ENCODE data around the gene GPR42. TPM values are rescaled to one million over a fixed set of nuclear protein-coding genes. Genes with fewer than 3 reads are reported as not detected.
A peak's percentile ranks its signal among the peaks of the same experiment; 100 is the strongest.

The GPR42 gene
- total and polyA plus RNA-seq, 10 of the 15 experiments (the other 5 are each of a cell fraction or from before 2014, with no cell fraction given), result 0.13 TPM; not detected in 9

- FAIRE-seq, result no peak
- no peaks in the 10 kb centered on the region for H3K36me3 ChIP-seq (ENCODE audit: control insufficient read depth in 2 of 2, insufficient read depth in 2 of 2, low read length in 1 of 2)
- intact Hi-C loops (cut with micrococcal nuclease; ENCODE audit: unreplicated experiment) (no loop called here), in situ Hi-C loops (cut with MboI) (no loop called here)
- H2AFZ ChIP-seq (ENCODE audit: control insufficient read depth, low read depth, low read length), result no peak overlapping the region
- no peaks in the 10 kb centered on the region for H3K27me3 ChIP-seq (replicated peaks in 1 of 2; ENCODE audit: control insufficient read depth in 2 of 2, insufficient read depth in 2 of 2, low read length in 1 of 2)
- ChIA-PET SMC1A (ENCODE audit: uncharacterized antibody, unreplicated experiment) (interaction anchor here (0.6 to 10.8 kb wide), 5 partner anchors 9 to 89 kb away, joined by 3 to 110 read pairs (median 4); no protein-coding TSS in a partner anchor), POLR2A (no interaction called here), RAD21 (ENCODE audit: unreplicated experiment) (interaction anchor here (0.7 kb wide), 1 partner anchor 72 kb away, joined by 3 read pairs; no protein-coding TSS in a partner anchor), CTCF (interaction anchor here (1.2 to 1.3 kb wide), 2 partner anchors 18 to 43 kb away, joined by 3 to 4 read pairs; no protein-coding TSS in a partner anchor)
- TF ChIP-seq CEBPB (IDR thresholded peaks at IDR 0.05; ENCODE audit: borderline replicate concordance in 1 of 2, low read depth in 2 of 2, low read length in 2 of 2) (peak in 1 of 2 experiments; percentile 21; a peak in 1 of 4 replicates), JUNB (IDR thresholded peaks at IDR 0.05) (no peak), MLLT1 (IDR thresholded peaks at IDR 0.05) (no peak)
- no peak overlapping the region for H3K27ac ChIP-seq (ENCODE audit: control insufficient read depth, insufficient read depth)
- WGBS (ENCODE audit: insufficient coverage, insufficient replicate concordance, low lambda C conversion rate, missing lambda C conversion rate), result 75% methylated on average over 14 of the region's 14 CpGs
- no peak for DNase-seq (ENCODE audit: low read depth, low spot score)
- no peak overlapping the region for H3K4me3 ChIP-seq
- no peaks in the 10 kb centered on the region for H4K20me1 ChIP-seq (ENCODE audit: control insufficient read depth, insufficient read depth)
- H3K4me2 ChIP-seq (ENCODE audit: control insufficient read depth, insufficient read depth), result no peak overlapping the region
- peaks cover 6% of the 10 kb centered on the region for H3K4me1 ChIP-seq (ENCODE audit: control insufficient read depth, insufficient read depth, low read length)
- ATAC-seq, result no peak
- no peaks in the 10 kb centered on the region for H3K79me2 ChIP-seq (ENCODE audit: control insufficient read depth, insufficient read depth, low read length)
- H3K9ac ChIP-seq (ENCODE audit: control insufficient read depth, insufficient read depth, low read length), result no peak overlapping the region
- no peaks in the 10 kb centered on the region for H3K9me3 ChIP-seq (replicated peaks; ENCODE audit: control insufficient read depth, insufficient read depth, low read length)
- no TSS peak for BruUV-seq (replicated peaks)
Measured at GRCh38 chr19:35396240-35396885, 25.5 kb downstream of the GPR42 start.

GRCh38 chr19:35397064-35397463 lies 26.2 kb downstream of the GPR42 start:
- ChIA-PET CTCF (interaction anchor here (1.2 to 1.3 kb wide), 2 partner anchors 19 to 43 kb away, joined by 3 to 4 read pairs; no protein-coding TSS in a partner anchor), RAD21 (ENCODE audit: unreplicated experiment) (interaction anchor here (0.7 to 1.0 kb wide), 2 partner anchors 21 to 71 kb away, joined by 3 read pairs; no protein-coding TSS in a partner anchor), POLR2A (no interaction called here), SMC1A (ENCODE audit: uncharacterized antibody, unreplicated experiment) (interaction anchor here (0.9 to 10.8 kb wide), 7 partner anchors 10 to 89 kb away, joined by 3 to 110 read pairs (median 3); no protein-coding TSS in a partner anchor)
- no peak for DNase-seq (ENCODE audit: low read depth, low spot score)
- no peaks in the 10 kb centered on the region for H3K27me3 ChIP-seq (replicated peaks in 1 of 2; ENCODE audit: control insufficient read depth in 2 of 2, insufficient read depth in 2 of 2, low read length in 1 of 2)
- H4K20me1 ChIP-seq (ENCODE audit: control insufficient read depth, insufficient read depth), result no peaks in the 10 kb centered on the region
- FAIRE-seq, result no peak
- H3K4me1 ChIP-seq (ENCODE audit: control insufficient read depth, insufficient read depth, low read length), result peaks cover 9% of the 10 kb centered on the region
- H2AFZ ChIP-seq (ENCODE audit: control insufficient read depth, low read depth, low read length), result no peak overlapping the region
- no peak overlapping the region for H3K4me3 ChIP-seq
- no peak for ATAC-seq
- no peaks in the 10 kb centered on the region for H3K9me3 ChIP-seq (replicated peaks; ENCODE audit: control insufficient read depth, insufficient read depth, low read length)
- no peak overlapping the region for H3K27ac ChIP-seq (ENCODE audit: control insufficient read depth, insufficient read depth)
- H3K4me2 ChIP-seq (ENCODE audit: control insufficient read depth, insufficient read depth), result no peak overlapping the region
- H3K9ac ChIP-seq (ENCODE audit: control insufficient read depth, insufficient read depth, low read length), result no peak overlapping the region
- 86% methylated on average over 6 of the region's 6 CpGs for WGBS (ENCODE audit: insufficient coverage, insufficient replicate concordance, low lambda C conversion rate, missing lambda C conversion rate)
- in situ Hi-C loops (cut with MboI), result no loop called here
- intact Hi-C loops (cut with micrococcal nuclease; ENCODE audit: unreplicated experiment), result no loop called here
- TF ChIP-seq BCL3 (IDR thresholded peaks at IDR 0.05; ENCODE audit: borderline replicate concordance, insufficient read depth, low read depth, low read length, poor library complexity, severe bottlenecking) (peak; percentile 96), ZNF207 (IDR thresholded peaks at IDR 0.05; ENCODE audit: borderline replicate concordance) (no peak)
- H3K79me2 ChIP-seq (ENCODE audit: control insufficient read depth, insufficient read depth, low read length), result no peaks in the 10 kb centered on the region
- no TSS peak for BruUV-seq (replicated peaks)
- H3K36me3 ChIP-seq (ENCODE audit: control insufficient read depth in 2 of 2, insufficient read depth in 2 of 2, low read length in 1 of 2), result no peaks in the 10 kb centered on the region

Measured in GM12878 (cell line).